CD4-positive, alpha-beta T cell treated with Interleukin-6 at 100 ng/mL for 8 hours (primary cell): ENCODE results near the gene SLC34A1.

Experiments used
- DNase-seq: peaks from one replicate; pipeline ENCODE4 v3.0.0-alpha.2; 2020; ENCODE audit warnings: mixed read lengths, low spot score

Gene SLC34A1

DNA sequence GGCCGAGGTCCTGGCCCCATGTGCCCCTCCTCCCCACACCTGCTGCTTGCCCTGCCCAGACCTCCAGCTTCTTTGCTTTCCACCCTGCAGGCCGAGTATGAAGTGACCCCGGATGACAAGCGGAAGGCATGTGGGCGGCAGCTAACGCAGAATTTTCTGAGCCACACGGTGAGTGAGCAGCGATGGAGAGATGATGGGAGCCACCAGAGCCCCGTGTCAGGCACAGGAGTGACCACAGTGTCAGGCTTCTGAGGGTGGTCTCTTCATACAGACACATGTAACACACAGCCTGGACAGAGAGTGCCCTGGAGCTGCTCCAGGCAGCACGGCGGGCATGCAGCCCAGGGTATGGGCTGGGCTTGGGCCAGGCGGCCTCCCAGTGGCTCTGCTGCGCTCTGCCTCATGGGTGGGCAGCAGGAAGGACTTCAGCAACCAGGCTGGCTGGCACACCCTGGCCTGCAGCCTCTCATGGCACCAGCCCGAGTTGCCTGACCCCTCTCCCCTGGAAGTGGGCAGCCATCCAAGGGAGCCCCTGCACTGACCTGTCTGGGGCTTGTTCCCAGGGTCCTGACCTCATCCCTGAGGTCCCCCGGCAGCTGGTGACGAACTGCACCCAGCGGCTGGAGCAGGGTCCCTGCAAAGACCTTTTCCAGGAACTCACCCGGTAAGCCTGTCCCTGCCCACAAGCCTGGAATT is 48.1 kb downstream of the SLC34A1 start:
- DNase-seq, result no peak

DNA sequence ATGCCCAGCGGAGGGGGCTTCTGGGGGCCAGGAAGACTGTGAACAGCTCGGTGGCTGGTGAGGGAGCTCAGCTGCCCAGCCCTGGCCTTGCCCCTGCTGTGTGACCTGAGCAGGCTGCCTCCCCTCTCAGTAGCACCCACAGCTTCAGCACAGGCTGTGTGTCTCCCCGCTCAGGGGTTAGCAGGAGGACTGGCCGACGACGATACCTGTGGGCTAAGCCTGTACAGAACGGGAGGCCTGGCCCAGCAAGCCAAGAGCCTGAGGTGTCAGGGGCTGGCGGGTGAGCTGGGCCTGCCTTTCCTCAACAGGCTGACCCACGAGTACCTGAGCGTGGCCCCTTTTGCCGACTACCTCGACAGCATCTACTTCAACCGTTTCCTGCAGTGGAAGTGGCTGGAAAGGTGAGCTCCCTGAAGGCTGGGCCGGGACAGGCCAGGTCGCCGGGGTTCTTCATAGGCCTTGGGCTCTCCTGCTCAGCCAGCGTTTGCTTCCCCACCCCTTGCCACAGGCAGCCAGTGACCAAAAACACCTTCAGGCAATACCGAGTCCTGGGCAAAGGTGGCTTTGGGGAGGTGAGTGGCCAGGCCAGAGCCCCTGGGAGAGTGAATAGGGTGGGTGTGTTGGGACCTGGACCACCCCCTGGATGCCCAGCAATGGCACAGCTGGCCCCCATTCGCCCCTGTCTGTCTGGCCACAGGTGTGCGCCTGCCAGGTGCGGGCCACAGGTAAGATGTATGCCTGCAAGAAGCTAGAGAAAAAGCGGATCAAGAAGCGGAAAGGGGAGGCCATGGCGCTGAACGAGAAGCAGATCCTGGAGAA is 48.8 kb downstream of the SLC34A1 start:
- DNase-seq, result no peak

DNA sequence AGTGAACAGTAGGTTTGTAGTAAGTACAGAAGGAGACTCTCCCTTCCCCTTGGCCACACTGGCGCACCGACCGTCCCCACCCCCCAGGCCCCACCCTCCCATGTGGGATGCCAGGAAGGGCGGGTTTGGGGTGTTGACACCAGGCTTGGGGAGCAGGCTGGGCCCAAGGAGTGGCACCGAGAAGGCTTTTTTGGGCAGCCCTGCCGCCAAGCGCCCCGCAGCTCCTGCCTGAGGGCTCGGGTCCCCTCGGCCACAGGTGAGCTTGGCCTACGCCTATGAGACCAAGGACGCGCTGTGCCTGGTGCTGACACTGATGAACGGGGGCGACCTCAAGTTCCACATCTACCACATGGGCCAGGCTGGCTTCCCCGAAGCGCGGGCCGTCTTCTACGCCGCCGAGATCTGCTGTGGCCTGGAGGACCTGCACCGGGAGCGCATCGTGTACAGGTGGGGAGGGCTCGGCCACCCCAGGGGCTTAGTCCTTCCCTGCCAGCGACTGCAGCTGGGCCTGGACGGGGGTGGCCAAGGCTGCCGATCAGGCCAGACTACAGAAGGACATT is 49.5 kb downstream of the SLC34A1 start:
- no peak for DNase-seq

DNA sequence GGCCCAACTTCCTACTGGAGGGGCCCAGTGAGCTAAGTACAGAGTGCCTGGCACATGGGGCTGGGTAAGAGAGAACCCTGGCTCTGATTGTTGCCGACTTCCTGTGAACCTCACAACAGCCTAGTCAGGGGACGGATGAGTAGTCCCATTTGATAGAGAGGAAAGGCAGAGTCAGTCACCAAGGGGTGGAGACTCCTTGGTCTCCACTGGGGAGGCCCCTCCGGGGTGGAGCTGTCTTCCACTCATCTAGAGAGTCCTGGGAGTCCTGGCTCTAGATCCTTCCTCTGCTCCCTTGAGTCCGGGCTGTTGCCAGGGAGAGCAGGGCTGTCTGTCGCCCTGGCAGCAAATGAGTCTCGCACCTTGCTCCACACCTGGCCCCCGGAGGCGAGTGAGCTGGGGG is 50.2 kb downstream of the SLC34A1 start:
- peak; percentile 65 for DNase-seq

DNA sequence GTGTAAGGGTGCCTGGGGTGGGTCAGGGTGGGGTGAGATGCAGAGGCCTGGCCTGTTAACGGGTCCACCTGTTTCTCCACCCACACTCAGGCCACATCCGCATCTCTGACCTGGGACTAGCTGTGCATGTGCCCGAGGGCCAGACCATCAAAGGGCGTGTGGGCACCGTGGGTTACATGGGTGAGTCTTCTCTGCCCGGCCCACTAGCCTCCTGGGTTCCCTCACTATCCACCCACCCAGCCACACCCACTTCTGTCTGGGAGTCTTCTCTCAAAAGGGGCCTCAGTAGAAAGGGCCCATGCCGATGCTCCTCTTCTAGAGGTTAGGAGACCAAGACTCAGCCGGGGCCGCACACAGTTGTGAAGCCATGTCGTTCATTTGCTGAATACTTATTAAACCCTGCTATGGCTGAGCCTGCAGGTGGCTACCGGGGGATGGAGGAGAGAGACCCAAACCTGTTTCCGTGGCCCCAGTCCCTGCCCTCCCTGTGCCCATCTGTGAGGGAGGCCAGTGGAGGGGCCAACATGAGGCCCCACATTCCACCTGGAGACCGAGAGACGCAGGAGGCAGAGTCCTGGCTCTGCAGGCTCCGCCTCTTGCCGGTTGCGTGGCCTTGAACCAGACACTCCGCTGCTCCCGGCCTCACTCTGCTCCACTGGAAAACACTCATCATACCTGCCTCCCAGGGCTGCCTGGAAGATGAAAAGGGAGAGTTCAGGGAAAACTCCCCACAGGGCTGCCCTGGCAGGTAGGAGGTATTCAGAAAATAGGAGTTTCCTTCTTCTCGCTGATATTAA is 50.9 kb downstream of the SLC34A1 start:
- DNase-seq, result no peak

DNA sequence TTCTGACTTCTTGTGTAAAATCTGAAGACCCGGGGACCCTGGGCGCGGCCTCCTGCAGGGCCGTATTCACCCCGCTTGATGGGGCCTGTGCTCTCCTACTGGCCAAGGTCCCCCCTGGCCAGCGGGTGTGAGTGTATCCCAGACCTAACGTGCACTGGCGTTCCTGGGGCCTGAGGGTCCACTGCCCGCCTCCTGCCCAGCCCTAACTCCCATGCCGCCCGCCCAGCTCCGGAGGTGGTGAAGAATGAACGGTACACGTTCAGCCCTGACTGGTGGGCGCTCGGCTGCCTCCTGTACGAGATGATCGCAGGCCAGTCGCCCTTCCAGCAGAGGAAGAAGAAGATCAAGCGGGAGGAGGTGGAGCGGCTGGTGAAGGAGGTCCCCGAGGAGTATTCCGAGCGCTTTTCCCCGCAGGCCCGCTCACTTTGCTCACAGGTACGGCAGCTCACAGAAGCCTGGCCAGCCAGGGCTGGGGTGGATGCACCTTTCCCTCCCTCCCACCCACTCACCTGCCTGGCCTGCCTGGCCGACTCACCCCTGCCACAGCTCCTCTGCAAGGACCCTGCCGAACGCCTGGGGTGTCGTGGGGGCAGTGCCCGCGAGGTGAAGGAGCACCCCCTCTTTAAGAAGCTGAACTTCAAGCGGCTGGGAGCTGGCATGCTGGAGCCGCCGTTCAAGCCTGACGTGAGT is 51.8 kb downstream of the SLC34A1 start:
- DNase-seq, result no peak

DNA sequence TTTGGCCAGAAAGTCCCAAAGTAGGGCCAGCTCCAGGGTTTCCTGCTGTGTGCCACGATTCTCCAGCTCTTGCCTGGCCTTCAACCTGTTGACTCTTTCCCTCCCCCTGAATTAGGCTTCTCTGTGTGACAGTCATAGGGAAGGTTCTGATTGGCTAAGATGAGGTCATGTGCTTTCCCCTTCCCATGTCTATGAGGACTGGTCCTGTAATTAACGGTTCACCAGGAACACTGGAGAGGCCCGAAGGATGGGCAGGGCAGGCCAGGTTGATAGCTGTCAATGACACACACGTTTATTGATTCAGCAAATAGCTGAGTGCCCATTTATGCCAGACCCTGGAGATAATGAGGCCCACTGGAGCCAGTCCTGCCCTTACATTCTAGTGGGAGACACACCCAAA is 53.4 kb downstream of the SLC34A1 start:
- DNase-seq, result no peak

DNA sequence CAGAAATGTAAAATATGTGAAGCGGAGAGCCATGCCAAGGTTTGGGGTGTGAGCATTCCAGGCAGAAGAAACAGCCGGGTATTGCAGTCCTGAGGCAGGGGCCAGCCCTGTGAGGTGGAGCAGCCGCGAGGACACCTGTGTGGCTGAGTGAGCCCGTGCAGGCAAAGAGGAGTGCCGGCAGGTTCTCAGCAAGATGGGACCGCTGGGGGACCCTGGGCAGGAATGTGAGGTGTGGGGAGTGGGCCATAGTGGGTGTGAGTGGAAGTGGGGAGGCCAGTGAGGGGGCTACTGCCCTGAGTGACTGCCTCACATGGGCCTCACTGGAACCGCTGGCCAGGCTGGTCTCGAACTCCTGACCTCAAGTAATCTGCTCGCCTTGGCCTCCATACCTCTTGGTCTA is 54.2 kb downstream of the SLC34A1 start:
- no peak for DNase-seq

DNA sequence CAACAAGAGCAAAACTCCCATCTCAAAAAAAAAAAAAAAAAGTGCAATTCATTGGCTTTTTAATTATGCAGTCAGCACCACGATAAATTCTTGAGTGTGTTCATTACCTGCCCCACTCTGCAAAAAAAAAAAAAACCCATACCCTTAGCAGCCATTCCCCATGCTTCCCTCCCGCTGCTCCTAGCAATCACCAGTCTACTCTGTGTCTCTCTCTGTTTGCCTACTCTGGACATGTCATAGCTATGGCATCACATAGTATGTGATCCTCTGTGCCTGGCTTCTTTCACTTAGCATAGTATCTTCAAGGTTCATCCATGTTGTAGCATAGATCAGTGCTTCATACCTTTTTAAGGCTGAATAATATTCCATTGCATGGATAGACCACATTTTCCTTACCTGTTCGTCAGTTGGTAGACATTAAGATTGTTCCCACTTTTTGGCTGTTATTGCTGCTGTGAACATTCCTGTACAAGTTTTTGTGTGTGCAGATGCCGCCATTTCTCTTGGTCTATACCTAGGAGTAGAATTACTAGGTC is 55.4 kb downstream of the SLC34A1 start:
- DNase-seq, result no peak

DNA sequence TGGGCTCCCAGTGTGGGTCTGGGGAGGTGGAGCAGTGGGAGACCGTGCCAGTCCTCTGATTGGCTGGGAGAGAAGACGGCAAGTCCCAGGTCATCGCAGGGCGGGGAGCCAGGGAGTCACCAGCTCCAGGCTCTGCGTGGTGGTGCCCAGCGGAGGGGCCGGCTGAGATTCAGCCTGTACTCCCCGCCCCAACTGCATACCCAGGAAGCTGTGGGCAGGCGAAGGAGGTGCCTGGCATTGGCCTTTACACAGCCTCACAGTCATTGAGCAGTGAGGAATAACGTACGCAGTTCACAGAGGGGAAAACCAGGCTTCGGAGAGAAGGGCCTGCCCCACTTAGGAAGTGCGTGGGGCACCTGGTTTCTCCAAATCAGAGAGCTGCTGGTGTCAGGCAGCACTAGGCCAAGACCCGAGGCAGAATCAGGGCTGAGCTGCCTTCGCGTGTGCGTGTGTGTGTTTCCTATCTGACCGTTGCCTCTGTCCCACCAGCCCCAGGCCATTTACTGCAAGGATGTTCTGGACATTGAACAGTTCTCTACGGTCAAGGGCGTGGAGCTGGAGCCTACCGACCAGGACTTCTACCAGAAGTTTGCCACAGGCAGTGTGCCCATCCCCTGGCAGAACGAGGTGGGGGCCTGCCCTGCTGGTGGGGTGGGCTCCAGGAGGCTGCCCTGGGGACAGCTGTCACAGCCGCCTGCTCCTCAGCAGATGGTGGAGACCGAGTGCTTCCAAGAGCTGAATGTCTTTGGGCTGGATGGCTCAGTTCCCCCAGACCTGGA is 56.2 kb downstream of the SLC34A1 start:
- no peak for DNase-seq

DNA sequence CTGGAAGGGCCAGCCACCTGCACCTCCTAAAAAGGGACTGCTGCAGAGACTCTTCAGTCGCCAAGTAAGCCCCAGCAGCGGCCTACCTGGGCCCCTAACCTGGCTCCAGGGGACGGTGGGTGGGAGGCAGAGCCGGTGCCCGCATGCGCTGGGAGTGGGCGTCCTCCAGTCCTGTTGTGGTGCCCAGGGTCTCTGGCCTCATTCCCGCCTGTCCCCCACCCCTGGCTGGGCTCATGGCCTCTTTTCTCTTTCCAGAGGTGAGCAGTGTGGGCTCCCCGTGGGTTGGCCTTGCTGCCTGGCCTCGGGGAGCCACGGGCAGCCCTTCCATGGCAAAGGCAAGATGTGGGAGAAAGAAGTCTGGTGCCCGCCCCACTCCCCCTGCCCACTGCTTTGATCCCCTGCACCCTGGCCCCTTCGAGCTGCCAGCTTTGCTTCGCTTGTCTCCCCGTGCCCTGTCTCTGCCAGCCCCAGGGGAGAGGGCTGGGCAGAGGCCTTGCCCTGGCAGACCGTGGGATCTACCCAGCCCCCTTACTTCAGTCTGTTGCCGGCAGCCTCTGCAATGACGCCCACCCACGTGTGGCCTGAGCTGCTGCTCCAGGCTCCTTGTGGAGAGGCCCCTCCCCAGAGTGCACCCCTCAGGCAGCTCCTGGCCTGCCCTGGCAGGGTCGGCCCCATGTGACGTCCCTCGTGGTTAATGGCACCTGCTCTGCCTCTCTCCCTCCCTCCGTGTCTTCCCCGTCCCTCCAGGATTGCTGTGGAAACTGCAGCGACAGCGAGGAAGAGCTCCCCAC is 57.0 kb downstream of the SLC34A1 start:
- DNase-seq, result no peak

DNA sequence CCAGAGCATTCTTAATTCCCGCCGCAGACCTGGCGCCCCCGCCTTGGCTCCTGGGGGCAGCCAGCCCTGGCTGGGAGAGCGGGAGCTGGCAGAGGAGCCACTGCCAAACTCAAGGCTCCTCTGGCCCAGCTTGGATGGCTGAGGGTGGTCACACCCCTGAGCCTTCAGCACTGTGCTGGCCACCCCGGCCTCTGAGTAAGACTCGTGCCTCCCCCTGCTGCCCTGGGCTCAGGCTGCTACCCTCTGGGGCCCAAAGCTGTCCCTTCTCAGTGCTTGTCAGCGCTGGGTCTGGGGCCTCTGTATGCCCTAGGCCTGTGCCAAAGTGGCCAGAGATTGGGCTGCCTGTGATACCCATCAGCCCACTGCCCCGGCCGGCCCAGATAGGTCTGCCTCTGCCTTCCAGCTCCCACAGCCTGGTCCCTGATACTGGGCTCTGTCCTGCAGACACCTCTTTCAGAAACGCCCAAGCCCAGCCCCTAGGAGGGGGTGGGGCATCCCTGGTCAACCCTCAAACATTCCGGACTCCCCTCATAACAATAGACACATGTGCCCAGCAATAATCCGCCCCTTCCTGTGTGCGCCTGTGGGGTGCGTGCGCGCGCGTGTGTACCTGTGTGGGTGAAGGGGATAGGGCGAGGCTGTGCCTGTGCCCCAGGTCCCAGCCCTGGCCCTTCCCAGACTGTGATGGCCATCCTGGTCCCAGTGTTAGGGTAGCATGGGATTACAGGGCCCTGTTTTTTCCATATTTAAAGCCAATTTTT is 58.0 kb downstream of the SLC34A1 start:
- no peak for DNase-seq

DNA sequence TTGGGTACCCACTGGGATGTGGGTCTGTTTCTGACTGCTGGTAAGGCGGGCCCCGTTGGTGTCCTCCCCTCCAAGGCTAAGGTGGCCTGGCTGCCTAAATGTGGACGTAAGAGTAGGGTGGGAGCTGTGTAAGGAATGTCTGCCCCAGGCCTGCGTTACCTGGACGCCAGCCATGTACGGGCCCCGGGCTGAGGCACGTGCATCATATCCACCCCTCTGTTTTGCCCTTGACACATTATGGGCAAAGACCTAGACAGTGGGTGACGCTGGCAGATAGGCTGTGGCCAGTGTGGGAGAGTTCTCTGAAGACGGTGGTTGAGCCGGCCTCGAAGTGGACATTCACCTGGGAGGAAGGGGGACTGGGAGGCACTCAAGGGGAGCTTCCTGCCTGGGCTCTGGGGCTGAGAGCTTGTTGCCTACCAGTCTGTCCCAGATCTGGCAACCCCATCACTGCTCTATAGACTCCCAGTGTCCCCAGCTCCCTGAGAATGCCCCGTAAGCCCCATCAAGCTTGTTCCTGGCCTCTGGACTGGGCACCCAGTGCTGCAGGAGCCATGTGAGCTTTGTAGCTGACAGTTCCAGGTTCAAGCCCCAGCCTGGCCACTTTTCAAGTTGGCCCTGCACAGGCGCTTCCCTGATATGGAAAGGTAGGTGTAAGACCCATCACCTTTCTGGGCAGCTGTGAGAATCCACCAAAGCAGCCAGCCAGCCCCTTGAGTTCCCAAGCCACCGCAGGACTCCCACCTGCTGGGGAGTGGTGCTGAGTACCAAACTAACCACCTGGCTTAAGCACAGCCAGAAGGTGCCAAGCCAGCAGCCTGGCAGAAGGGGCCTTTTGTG is 59.1 kb downstream of the SLC34A1 start:
- DNase-seq, result no peak

DNA sequence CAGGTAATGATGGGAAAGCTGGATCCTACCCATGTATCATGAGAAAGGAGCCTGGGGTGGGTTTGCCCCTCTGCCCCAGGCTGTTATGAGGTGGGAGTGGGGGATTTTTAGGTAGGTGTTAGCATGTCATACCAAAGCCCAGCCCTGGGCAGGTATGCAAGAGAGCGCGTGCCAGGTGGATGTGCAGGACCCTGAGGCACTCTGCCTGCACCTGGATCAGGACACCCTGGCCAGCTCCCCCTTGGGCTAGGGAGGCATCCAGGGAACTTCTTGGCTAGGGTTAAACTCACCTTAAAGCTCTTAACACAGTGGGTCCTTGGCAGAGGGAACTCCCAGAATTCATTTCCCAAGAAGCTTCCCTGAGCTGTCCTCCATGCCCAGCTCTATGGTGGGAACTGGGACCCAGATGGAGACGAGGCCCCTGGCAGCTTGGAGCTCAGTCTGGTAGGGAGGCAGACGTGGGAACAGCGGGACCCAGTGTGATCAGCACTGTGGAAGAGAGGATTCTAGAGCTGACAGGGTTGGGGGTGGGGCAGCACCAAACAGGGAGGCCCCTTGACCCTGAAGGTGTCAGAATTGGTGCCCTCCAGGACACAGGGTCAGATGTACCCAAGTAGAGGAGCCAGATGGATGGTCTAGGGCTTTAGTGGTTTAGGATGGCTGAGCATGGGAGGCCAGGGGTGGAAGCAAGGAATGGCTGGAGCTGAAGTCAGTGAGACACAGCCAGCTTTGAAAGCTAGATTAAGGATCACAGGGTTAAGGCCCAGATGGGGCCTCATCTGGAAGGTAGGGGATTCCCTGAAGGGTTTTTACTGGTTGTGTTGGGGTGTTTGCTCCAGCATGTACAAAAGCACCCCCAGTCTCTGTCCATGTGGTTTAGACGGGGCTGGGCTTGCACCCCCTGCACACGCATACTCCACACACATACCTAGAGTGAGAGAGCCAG is 60.1 kb downstream of the SLC34A1 start:
- no peak for DNase-seq

DNA sequence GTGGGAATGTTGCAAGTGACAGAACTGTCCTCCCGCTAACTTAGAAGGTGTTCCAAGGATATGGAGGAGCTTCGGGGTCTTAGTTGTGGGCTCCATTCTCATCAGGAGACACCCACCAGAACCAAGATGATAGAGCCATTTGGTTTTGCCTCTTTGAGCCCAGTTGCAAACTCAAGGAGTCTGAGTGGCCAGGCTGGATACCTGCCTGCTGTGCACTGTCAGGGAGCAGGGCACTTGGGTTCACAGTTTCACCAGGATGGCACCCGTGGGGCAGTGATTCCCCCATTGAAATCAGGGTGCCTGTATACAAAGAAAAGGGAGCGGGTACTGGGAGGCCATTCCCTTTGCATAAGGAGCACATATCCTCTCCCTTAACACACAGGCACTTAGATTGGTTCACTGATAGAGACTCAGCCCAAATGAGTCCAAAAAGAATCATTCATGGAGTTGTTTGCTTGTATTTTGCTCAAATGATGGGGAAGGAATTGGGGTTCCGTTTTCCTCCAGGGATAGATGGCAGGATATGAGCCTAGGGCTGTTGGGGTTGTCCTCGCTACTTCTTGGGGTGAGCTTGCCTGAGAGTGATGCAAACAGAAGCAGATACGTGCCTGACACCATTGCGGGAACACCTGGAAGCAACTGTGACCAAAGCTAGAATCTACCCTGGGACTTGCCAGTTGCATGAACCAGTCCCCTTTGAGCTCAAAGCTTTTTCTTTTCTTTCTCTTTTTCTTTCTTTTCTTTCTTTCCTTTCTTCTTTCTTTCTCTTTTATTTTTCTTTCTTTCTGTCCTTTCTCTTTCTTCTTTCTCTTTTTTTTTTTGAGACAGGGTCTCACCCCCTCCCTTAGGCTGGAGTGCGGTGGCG is 61.0 kb downstream of the SLC34A1 start:
- no peak for DNase-seq

DNA sequence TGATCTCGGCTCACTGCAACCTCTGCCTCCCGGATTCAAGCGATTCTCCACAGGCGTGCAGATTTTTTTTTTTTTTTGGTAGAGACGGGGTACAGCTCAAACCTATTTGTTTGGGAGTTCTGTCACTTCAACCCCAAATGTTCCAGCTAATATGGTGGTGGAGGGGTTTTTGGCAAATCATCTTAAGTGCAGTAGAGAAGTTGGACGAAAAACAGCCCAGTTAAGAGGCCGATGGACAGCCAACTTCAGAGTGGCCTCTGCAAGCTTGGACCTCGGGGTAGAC is 61.6 kb downstream of the SLC34A1 start:
- DNase-seq, result no peak
